ENCODE results near the gene DAB1.

Gene DAB1

DNA sequence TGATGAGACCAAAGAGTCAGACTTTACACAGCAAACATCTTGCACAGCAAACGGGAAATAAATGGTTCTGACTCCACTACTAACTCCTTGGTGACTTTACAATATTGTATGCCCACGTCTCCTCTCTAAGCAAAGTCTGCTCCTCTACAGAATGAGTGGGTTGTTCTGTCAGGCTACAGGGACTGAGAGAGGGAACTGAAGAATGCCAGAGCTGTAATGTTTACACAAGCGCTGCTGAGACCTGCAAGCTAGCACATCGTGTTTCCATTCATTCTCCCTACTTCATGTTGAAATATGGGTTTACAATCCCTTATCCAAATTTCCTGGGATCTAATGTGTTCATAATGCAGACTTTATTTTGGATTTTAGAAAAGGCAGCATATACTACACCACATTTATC is 15.9 kb downstream of the DAB1 start:
- H3K4me3 ChIP-seq (ENCODE audit: low read depth, low read length): no peak overlapping the region
- H3K36me3 ChIP-seq (ENCODE audit: control insufficient read depth, insufficient read depth, low read length): no peaks in the 10 kb centered on the region
- H3K9ac ChIP-seq (ENCODE audit: low read depth, low read length): no peak overlapping the region
- H3K4me1 ChIP-seq (ENCODE audit: control insufficient read depth, insufficient read depth, low read length): peaks cover 4% of the 10 kb centered on the region
- no peaks in the 10 kb centered on the region for H3K9me3 ChIP-seq (ENCODE audit: control insufficient read depth, insufficient read depth, low read length)
- H3K27me3 ChIP-seq (ENCODE audit: control insufficient read depth, insufficient read depth, low read length): no peaks in the 10 kb centered on the region

DNA sequence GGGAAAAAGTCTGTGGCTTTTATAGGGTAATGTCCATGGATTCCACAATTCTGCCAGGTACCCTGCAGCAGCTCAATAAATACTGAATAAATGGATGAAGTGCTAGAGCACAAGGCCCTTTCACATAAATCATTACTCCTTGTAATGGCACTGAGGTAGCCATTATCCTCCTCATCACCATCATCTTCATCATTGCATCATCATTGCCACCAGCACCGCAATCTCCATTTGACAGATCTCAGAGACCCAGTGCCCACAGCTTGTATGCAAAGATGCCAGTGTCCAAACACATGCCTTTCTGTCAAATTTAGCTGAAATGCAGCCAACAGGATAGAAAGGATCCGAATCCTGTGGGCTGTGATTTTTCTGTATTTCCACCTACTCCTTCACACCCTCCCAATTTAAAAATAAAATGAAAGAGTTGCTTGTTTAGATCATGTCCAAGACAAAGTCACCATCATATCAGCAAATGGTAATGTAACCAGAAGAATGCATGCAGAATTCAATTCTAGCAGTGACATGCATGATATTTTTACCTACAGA is 17.4 kb downstream of the DAB1 start:
- no peaks in the 10 kb centered on the region for H3K27me3 ChIP-seq (ENCODE audit: control insufficient read depth, insufficient read depth, low read length)
- no peak overlapping the region for H3K4me3 ChIP-seq (ENCODE audit: low read depth, low read length)
- H3K9me3 ChIP-seq (ENCODE audit: control insufficient read depth, insufficient read depth, low read length): no peaks in the 10 kb centered on the region

DNA sequence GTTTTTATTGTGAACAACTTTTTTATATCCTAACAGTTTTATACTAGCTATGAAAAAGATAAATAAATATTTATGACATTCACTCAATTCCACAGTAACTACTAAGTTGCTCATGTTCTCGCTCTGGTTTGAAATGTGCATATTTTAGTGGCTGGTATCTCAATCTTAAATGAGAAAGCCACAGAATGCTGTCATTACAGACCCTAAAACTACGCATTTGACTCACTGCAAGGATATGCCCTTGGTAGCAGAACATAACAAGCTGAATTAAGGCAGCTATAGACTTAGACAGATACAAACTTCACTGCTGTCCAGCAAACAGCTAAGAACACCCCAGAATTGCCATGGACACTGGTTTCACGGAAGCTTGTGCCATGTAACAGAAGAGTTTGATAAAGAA is 19.0 kb downstream of the DAB1 start:
- no peak overlapping the region for H3K4me3 ChIP-seq (ENCODE audit: low read depth, low read length)
- no peak overlapping the region for H3K9ac ChIP-seq (ENCODE audit: low read depth, low read length)
- H3K27me3 ChIP-seq (ENCODE audit: control insufficient read depth, insufficient read depth, low read length): no peaks in the 10 kb centered on the region
- peaks cover 4% of the 10 kb centered on the region for H3K4me1 ChIP-seq (ENCODE audit: control insufficient read depth, insufficient read depth, low read length)
- no peaks in the 10 kb centered on the region for H3K9me3 ChIP-seq (ENCODE audit: control insufficient read depth, insufficient read depth, low read length)
- H3K36me3 ChIP-seq (ENCODE audit: control insufficient read depth, insufficient read depth, low read length): no peaks in the 10 kb centered on the region

More for the DNA sequence above, 17.4 kb downstream of the DAB1 start:
- Histone ChIP-seq H3K9ac (ENCODE audit: low read depth, low read length) (no peak overlapping the region), H3K36me3 (ENCODE audit: control insufficient read depth, insufficient read depth, low read length) (no peaks in the 10 kb centered on the region), H3K4me1 (ENCODE audit: control insufficient read depth, insufficient read depth, low read length) (peaks cover 4% of the 10 kb centered on the region)

DNA sequence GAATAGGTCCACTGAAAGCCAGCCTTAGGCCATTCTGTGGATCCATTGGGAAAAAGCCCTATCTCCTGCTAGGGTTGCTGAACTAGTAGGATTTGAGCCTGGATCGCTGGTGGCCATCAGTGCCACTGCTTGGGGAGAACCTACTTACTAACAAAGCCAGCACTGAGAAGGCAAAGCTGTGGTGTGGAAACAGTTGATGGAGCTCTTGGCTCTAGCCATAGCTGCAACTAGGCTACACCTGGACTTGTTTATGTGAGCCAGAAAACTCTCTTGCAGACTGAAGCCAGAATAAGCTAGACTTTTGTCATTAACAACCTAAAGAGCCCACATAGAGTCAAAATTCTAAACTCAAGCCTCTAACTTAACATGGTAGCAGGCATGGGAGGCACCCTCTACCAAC is 20.7 kb downstream of the DAB1 start:
- no peaks in the 10 kb centered on the region for H3K9me3 ChIP-seq (ENCODE audit: control insufficient read depth, insufficient read depth, low read length)
- H3K4me3 ChIP-seq (ENCODE audit: low read depth, low read length): no peak overlapping the region
- H3K4me1 ChIP-seq (ENCODE audit: control insufficient read depth, insufficient read depth, low read length): peaks cover 4% of the 10 kb centered on the region
- H3K36me3 ChIP-seq (ENCODE audit: control insufficient read depth, insufficient read depth, low read length): no peaks in the 10 kb centered on the region
- no peaks in the 10 kb centered on the region for H3K27me3 ChIP-seq (ENCODE audit: control insufficient read depth, insufficient read depth, low read length)
- H3K9ac ChIP-seq (ENCODE audit: low read depth, low read length): no peak overlapping the region

DNA sequence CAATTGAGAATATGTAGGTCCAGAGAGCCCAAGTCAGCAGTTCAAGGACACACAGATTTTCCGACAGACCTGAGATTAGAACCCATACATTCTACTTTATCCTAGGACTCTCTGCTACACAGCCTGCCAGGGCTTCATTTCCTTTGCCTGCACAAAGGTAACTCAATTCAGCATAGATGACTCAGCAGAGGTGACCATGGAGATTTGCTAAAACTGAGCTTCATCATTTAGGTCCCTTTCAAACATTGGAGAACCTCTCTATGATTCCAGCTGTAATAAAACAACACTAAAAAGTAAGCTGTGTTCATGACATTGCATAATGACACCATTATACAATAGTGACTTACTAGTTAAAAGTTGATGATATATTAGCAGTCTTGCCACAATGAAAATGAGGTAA is 22.2 kb downstream of the DAB1 start:
- H3K4me1 ChIP-seq (ENCODE audit: control insufficient read depth, insufficient read depth, low read length): no peaks in the 10 kb centered on the region
- no peak overlapping the region for H3K4me3 ChIP-seq (ENCODE audit: low read depth, low read length)
- H3K36me3 ChIP-seq (ENCODE audit: control insufficient read depth, insufficient read depth, low read length): no peaks in the 10 kb centered on the region
- H3K9me3 ChIP-seq (ENCODE audit: control insufficient read depth, insufficient read depth, low read length): no peaks in the 10 kb centered on the region
- H3K9ac ChIP-seq (ENCODE audit: low read depth, low read length): no peak overlapping the region
- H3K27me3 ChIP-seq (ENCODE audit: control insufficient read depth, insufficient read depth, low read length): no peaks in the 10 kb centered on the region

DNA sequence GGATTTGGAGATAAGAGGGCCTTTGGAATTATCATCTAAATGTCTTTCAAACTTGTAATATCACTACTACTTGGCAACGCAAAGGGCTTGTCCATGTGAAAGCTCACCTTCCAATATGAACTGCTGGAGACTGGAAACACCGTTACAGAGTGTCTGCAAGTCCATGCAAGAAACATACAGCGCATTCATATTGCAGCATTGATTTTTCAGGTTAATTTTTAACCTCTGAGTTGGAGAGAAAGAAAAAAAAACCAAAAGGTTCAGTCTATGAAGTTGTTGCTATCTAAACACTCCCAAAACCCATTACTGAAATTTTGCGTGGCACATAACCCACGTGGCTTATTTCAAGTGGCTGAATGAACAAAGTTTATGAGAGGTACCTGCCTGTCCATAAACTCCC is 23.8 kb downstream of the DAB1 start:
- Histone ChIP-seq H3K36me3 (ENCODE audit: control insufficient read depth, insufficient read depth, low read length) (no peaks in the 10 kb centered on the region), H3K9ac (ENCODE audit: low read depth, low read length) (no peak overlapping the region), H3K27me3 (ENCODE audit: control insufficient read depth, insufficient read depth, low read length) (no peaks in the 10 kb centered on the region), H3K4me3 (ENCODE audit: low read depth, low read length) (no peak overlapping the region), H3K4me1 (ENCODE audit: control insufficient read depth, insufficient read depth, low read length) (no peaks in the 10 kb centered on the region), H3K9me3 (ENCODE audit: control insufficient read depth, insufficient read depth, low read length) (no peaks in the 10 kb centered on the region)

DNA sequence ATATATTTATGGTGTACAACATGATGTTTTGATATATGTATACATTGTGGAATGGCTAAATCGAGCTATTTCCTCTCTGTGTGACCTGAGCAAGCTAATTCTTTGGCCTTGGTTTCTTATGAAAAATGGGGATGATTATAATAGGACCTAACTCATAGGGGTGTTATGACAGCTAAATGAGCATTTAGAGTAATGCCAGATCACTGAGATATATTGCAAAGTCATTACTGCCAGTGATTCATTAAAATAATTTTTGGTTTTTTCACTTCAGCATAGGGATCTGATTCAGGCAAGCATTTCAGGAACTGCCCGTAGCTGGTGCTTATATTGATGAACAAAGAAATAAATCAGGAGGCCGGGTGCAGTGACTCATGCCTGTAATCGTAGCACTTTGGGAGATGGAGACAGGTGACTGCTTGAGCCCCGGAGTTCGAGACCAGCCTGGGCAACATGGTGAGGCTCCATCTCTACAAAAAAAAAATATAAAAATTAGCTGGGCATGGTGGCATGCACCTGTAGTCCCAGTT is 30.7 kb downstream of the DAB1 start:
- Histone ChIP-seq H3K4me3 (ENCODE audit: low read depth, low read length) (no peak overlapping the region), H3K9me3 (ENCODE audit: control insufficient read depth, insufficient read depth, low read length) (no peaks in the 10 kb centered on the region), H3K27me3 (ENCODE audit: control insufficient read depth, insufficient read depth, low read length) (no peaks in the 10 kb centered on the region), H3K9ac (ENCODE audit: low read depth, low read length) (no peak overlapping the region), H3K36me3 (ENCODE audit: control insufficient read depth, insufficient read depth, low read length) (no peaks in the 10 kb centered on the region), H3K4me1 (ENCODE audit: control insufficient read depth, insufficient read depth, low read length) (no peaks in the 10 kb centered on the region)

DNA sequence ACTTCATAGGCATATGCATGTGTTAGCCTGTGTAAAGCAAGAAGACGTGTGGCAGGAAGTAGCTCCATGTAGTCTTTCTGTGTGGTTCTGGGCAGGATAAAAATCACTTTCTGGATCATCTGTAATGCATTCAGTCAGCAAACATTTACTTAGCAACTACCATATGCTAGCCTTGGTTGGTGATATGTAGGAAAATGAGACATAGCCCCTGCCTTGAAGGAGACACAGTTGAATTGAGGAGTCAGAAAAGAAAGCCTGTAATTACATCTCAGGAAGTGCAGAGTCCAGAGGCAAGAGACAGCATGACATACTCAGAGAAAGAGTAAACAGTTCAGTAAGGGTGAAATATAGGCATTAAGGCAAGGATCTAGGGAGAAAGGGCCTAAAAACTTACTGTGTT is 38.5 kb downstream of the DAB1 start:
- Histone ChIP-seq H3K27me3 (ENCODE audit: control insufficient read depth, insufficient read depth, low read length) (no peaks in the 10 kb centered on the region), H3K9ac (ENCODE audit: low read depth, low read length) (no peak overlapping the region), H3K9me3 (ENCODE audit: control insufficient read depth, insufficient read depth, low read length) (no peaks in the 10 kb centered on the region), H3K4me1 (ENCODE audit: control insufficient read depth, insufficient read depth, low read length) (peaks cover 3% of the 10 kb centered on the region), H3K36me3 (ENCODE audit: control insufficient read depth, insufficient read depth, low read length) (no peaks in the 10 kb centered on the region), H3K4me3 (ENCODE audit: low read depth, low read length) (no peak overlapping the region)

DNA sequence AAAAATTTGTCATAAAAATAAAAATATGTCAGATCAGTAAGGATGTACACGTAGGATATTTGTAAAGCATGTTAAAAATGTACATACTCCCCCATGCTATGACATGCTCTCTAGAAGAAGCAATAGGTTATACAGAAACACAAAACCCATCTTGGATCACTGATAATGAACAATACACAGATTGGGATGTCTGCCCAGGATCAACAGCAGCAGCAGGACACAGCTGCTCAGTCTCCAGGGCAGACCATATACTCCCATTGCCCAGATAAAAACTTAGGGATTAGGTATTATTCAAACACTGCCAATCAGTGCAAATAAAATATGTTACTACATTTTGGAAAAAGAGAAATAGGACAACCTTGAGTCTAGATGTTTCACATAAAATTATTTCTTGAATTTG is 39.0 kb downstream of the DAB1 start:
- Histone ChIP-seq H3K9ac (ENCODE audit: low read depth, low read length) (no peak overlapping the region), H3K36me3 (ENCODE audit: control insufficient read depth, insufficient read depth, low read length) (no peaks in the 10 kb centered on the region), H3K9me3 (ENCODE audit: control insufficient read depth, insufficient read depth, low read length) (no peaks in the 10 kb centered on the region), H3K4me3 (ENCODE audit: low read depth, low read length) (no peak overlapping the region), H3K27me3 (ENCODE audit: control insufficient read depth, insufficient read depth, low read length) (no peaks in the 10 kb centered on the region), H3K4me1 (ENCODE audit: control insufficient read depth, insufficient read depth, low read length) (peaks cover 3% of the 10 kb centered on the region)

DNA sequence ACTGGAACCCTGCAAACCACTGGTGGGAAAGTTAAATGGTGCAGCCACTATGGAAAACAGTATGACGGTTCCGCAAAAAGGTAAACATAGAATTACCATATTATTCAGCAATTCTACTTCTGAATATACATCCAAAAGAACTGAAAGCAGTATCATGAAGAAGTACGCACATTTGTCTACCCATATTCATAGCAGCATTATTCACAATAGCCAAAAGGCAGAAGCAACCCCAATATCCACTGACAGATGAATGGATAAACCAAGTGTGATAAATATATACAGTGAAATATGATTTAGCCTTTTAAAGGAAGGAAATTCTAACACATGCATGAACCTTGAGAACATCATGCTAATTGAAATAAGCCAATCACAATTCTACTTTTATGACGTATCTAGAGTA is 39.6 kb downstream of the DAB1 start:
- no peak overlapping the region for H3K4me3 ChIP-seq (ENCODE audit: low read depth, low read length)

DNA sequence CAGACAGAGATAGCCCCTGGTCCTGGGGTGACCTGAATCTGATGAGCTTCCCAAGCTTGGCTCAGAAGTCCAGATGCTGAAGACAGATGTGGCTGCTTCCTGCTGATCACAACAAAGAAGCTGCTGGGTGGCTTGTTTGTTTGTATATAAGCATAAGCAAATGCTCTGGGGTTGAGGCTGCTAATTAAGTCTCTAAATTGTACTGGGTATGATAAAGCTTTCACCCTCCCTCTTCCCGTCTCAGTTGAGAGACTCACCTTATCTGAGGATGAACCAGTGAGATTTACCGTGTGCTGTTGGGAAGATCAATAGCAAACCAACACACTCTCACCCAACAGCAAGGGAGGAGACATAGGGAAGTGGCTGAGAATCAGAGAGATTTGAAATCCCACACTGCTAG is 42.0 kb downstream of the DAB1 start:
- Histone ChIP-seq H3K27me3 (ENCODE audit: control insufficient read depth, insufficient read depth, low read length) (no peaks in the 10 kb centered on the region), H3K4me1 (ENCODE audit: control insufficient read depth, insufficient read depth, low read length) (peaks cover 3% of the 10 kb centered on the region), H3K9ac (ENCODE audit: low read depth, low read length) (no peak overlapping the region), H3K4me3 (ENCODE audit: low read depth, low read length) (no peak overlapping the region), H3K36me3 (ENCODE audit: control insufficient read depth, insufficient read depth, low read length) (no peaks in the 10 kb centered on the region), H3K9me3 (ENCODE audit: control insufficient read depth, insufficient read depth, low read length) (no peaks in the 10 kb centered on the region)

More for the DNA sequence above, 39.6 kb downstream of the DAB1 start:
- Histone ChIP-seq H3K27me3 (ENCODE audit: control insufficient read depth, insufficient read depth, low read length) (no peaks in the 10 kb centered on the region), H3K36me3 (ENCODE audit: control insufficient read depth, insufficient read depth, low read length) (no peaks in the 10 kb centered on the region), H3K9me3 (ENCODE audit: control insufficient read depth, insufficient read depth, low read length) (no peaks in the 10 kb centered on the region), H3K9ac (ENCODE audit: low read depth, low read length) (no peak overlapping the region), H3K4me1 (ENCODE audit: control insufficient read depth, insufficient read depth, low read length) (peaks cover 3% of the 10 kb centered on the region)

DNA sequence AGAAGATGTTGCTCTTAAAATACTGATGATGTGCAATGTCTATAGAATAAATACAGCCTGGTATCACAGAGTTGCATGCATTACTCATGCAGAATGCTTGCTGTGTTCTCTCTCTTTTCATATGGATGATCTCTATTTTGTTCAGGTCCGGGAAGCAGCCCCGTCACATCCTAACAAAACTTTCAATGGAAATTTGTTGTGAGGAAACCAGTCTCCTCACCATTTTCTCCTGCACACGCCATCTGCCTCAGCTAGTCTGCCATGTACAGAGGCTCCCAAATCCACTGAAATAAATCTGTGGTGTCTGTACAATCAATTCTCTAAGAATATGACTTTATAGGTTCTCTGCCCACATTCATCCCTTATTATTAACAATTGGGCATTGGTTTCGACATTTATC is 42.4 kb downstream of the DAB1 start:
- no peak overlapping the region for H3K9ac ChIP-seq (ENCODE audit: low read depth, low read length)
- H3K4me1 ChIP-seq (ENCODE audit: control insufficient read depth, insufficient read depth, low read length): peaks cover 3% of the 10 kb centered on the region
- no peaks in the 10 kb centered on the region for H3K9me3 ChIP-seq (ENCODE audit: control insufficient read depth, insufficient read depth, low read length)
- no peaks in the 10 kb centered on the region for H3K27me3 ChIP-seq (ENCODE audit: control insufficient read depth, insufficient read depth, low read length)
- no peak overlapping the region for H3K4me3 ChIP-seq (ENCODE audit: low read depth, low read length)
- H3K36me3 ChIP-seq (ENCODE audit: control insufficient read depth, insufficient read depth, low read length): no peaks in the 10 kb centered on the region
